HEK293T (cell line): ENCODE measurements around the gene PRDX2.

ENCODE experiments used
- ARNT ChIP-seq: fragments of 450-650 bp; IDR thresholded peaks from 2 replicates; pipeline ENCODE4 v1.6.1; 2017; ENCODE audit warnings: mild to moderate bottlenecking
- ELF4 ChIP-seq: fragments of 450-650 bp; IDR thresholded peaks from 2 replicates; pipeline ENCODE4 v1.6.1; 2017; ENCODE audit warnings: antibody characterized with exemption
- FOXK2 ChIP-seq: fragments of 450-650 bp; IDR thresholded peaks from 2 replicates; pipeline ENCODE4 v1.6.1; 2016; ENCODE audit warnings: mild to moderate bottlenecking
- FOXM1 ChIP-seq: fragments of 450-650 bp; IDR thresholded peaks from 2 replicates; pipeline ENCODE4 v1.6.1; 2017; ENCODE audit warnings: mild to moderate bottlenecking, borderline replicate concordance
- L3MBTL2 ChIP-seq: fragments of 450-650 bp; conservative IDR thresholded peaks from 2 replicates; pipeline ENCODE4 v1.6.1; 2016; ENCODE audit warnings: mild to moderate bottlenecking
- LEF1 ChIP-seq: fragments of 450-650 bp; IDR thresholded peaks from 2 replicates; pipeline ENCODE4 v1.6.1; 2017; ENCODE audit warnings: mild to moderate bottlenecking, borderline replicate concordance
- NFRKB ChIP-seq: fragments of 450-650 bp; IDR thresholded peaks from 2 replicates; pipeline ENCODE4 v1.6.1; 2016; ENCODE audit warnings: mild to moderate bottlenecking, moderate library complexity
- SP1 ChIP-seq: fragments of 450-650 bp; IDR thresholded peaks from 2 replicates; pipeline ENCODE4 v1.6.1; 2017
- SUZ12 ChIP-seq: fragments of 450-650 bp; IDR thresholded peaks from 2 replicates; pipeline ENCODE4 v1.6.1; 2016; ENCODE audit warnings: mild to moderate bottlenecking
- TARDBP ChIP-seq: fragments of 450-650 bp; IDR thresholded peaks from 2 replicates; pipeline ENCODE4 v1.6.1; 2016
- TF ChIP-seq, protein P1 (sequence below): fragments of 450-650 bp; IDR thresholded peaks from 2 replicates; pipeline ENCODE4 v1.6.1; 2016

DNA sequence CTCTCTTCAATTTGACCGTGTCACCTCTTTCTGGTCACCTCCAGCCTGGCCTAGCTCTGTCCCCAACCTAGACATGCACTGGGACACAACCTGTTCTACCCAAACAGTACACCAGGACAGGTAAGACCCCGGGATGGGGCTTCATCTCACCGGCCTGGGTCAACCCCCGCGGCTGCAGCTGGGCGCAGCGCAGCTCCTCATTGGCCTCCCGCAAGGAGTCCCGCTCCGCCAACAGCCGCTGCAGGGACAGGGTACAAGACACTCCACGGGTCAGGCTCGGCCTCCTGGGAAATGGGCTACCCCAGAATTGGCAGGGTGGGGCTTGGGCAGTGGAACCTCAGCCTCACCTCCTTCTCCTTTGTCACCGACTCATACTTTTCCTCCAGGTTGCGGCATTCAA is 33.9 kb downstream of the PRDX2 start:
- no peak for TF ChIP-seq LEF1
- TF ChIP-seq TARDBP: no peak
- no peak for TF ChIP-seq SUZ12
- no peak for TF ChIP-seq L3MBTL2
- TF ChIP-seq ELF4: no peak
- no peak for TF ChIP-seq FOXK2
- no peak for TF ChIP-seq NFRKB
- no peak for TF ChIP-seq FOXM1
- TF ChIP-seq SP1: no peak
- no peak for TF ChIP-seq ARNT
- TF ChIP-seq, protein P1, sequence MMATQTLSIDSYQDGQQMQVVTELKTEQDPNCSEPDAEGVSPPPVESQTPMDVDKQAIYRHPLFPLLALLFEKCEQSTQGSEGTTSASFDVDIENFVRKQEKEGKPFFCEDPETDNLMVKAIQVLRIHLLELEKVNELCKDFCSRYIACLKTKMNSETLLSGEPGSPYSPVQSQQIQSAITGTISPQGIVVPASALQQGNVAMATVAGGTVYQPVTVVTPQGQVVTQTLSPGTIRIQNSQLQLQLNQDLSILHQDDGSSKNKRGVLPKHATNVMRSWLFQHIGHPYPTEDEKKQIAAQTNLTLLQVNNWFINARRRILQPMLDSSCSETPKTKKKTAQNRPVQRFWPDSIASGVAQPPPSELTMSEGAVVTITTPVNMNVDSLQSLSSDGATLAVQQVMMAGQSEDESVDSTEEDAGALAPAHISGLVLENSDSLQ: no peak
